HL-60 (cell line): ENCODE data around the gene CTDP1.
"Not testable (repeated sequence)": the region's sequence is repeated elsewhere in the genome, so short reads cannot be mapped to it uniquely, and the experiment has no call there.

Experiments
- DNase-seq, 2 experiments: peaks; one replicate each; pipeline ENCODE4 v3.0.0-alpha.2; 2010 to 2020; ENCODE audit warnings: low read depth in 1 of 2, low spot score in 1 of 2
- H3K27ac ChIP-seq: fragments of 250-450 bp; sonication (Bioruptor Pico); replicated peaks from 2 replicates; pipeline ENCODE4 v1.5.1; 2020; ENCODE audit warnings: mild to moderate bottlenecking, moderate library complexity
- H3K27me3 ChIP-seq: fragments of 250-450 bp; sonication (Bioruptor Pico); 2 replicates; pipeline ENCODE4 v1.5.1; 2021; ENCODE audit warnings: mild to moderate bottlenecking, moderate library complexity; ENCODE audit not compliant: insufficient read depth, poor library complexity, severe bottlenecking
- H3K4me3 ChIP-seq: replicated peaks from 2 replicates; pipeline ENCODE4 v1.5.1; 2011; ENCODE audit warnings: mild to moderate bottlenecking, control low read depth, low read length; ENCODE audit not compliant: insufficient read depth
- CTCF ChIP-seq: IDR thresholded peaks from one replicate; pipeline ENCODE4 v1.5.1; 2011; ENCODE audit warnings: low read length, control low read depth, inconsistent platforms; ENCODE audit not compliant: insufficient read depth
- GABPA ChIP-seq: IDR thresholded peaks from 2 replicates; pipeline ENCODE4 v1.6.1; 2012; ENCODE audit warnings: low read depth
- POLR2AphosphoS5 ChIP-seq: IDR thresholded peaks from 2 replicates; pipeline ENCODE4 v1.6.1; 2012; ENCODE audit warnings: low read depth
- SPI1 ChIP-seq: IDR thresholded peaks from 2 replicates; pipeline ENCODE4 v1.6.1; 2012; ENCODE audit warnings: low read depth, mild to moderate bottlenecking, borderline replicate concordance
- TF ChIP-seq, protein P1 (sequence below): IDR thresholded peaks from 2 replicates; pipeline ENCODE4 v1.6.1; 2012; ENCODE audit warnings: low read depth; ENCODE audit not compliant: insufficient replicate concordance

Gene CTDP1

GRCh38 chr18:79738041-79738461 is 58.4 kb downstream of the CTDP1 start:
- Histone ChIP-seq H3K27me3 (no peaks in the 10 kb centered on the region), H3K4me3 (no peak overlapping the region), H3K27ac (no peak overlapping the region)
- DNase-seq, result no peak
- TF ChIP-seq GABPA (no peak), POLR2AphosphoS5 (no peak), SPI1 (no peak), CTCF (no peak)
- TF ChIP-seq, protein P1, sequence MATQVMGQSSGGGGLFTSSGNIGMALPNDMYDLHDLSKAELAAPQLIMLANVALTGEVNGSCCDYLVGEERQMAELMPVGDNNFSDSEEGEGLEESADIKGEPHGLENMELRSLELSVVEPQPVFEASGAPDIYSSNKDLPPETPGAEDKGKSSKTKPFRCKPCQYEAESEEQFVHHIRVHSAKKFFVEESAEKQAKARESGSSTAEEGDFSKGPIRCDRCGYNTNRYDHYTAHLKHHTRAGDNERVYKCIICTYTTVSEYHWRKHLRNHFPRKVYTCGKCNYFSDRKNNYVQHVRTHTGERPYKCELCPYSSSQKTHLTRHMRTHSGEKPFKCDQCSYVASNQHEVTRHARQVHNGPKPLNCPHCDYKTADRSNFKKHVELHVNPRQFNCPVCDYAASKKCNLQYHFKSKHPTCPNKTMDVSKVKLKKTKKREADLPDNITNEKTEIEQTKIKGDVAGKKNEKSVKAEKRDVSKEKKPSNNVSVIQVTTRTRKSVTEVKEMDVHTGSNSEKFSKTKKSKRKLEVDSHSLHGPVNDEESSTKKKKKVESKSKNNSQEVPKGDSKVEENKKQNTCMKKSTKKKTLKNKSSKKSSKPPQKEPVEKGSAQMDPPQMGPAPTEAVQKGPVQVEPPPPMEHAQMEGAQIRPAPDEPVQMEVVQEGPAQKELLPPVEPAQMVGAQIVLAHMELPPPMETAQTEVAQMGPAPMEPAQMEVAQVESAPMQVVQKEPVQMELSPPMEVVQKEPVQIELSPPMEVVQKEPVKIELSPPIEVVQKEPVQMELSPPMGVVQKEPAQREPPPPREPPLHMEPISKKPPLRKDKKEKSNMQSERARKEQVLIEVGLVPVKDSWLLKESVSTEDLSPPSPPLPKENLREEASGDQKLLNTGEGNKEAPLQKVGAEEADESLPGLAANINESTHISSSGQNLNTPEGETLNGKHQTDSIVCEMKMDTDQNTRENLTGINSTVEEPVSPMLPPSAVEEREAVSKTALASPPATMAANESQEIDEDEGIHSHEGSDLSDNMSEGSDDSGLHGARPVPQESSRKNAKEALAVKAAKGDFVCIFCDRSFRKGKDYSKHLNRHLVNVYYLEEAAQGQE, result no peak

DNA sequence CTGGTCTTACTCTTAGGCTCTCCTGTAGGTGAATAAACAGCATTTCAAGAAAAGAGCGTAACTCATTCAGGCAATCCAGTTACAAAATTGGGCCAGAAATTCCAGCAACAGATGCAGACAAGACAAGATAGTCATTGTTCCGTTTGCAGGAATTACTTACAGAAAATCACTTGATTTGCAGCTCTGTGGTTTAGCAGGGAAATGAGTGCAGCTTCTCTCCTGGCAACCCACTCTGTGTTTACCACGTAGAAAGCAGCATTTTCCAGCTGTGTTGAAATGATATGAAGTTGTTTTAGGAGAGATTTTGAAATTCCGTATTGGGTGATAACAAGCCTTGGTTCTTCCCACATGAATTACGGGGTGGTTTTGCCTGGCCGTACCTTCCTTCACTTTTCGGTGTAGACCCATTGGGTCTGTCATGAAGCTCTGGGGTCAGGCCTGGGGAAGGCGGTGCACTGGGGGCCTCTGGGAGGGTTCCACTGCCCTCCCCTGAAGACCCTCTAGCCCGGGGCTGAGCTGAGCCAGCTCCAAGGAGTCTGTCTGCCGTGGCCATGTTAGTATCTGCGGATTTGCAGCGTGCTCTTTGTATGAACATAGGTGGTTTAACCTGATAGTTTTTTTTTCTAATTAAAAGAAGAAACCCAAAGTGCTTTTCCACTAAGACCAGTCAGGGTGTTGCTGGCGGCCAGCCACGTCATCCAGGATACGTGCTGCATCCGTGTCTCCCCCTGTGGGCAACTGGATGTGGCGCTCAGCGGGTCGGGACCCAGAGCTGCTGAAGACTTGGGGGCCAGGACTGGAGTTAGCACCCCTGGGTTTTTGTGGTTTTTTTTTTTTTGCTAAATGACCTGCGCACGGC is 59.2 kb downstream of the CTDP1 start:
- Histone ChIP-seq H3K27me3 (no peaks in the 10 kb centered on the region), H3K27ac (no peak overlapping the region), H3K4me3 (no peak overlapping the region)
- no peak for TF ChIP-seq POLR2AphosphoS5
- TF ChIP-seq, protein P1, result peak; percentile 14
- no peak for DNase-seq

- DNase-seq, result no peak
- TF ChIP-seq SPI1 (no peak), CTCF (no peak), POLR2AphosphoS5 (no peak)
- H3K27me3 ChIP-seq, result no peaks in the 10 kb centered on the region
- no peak overlapping the region for H3K4me3 ChIP-seq
- H3K27ac ChIP-seq, result no peak overlapping the region
These were observed 59.8 kb downstream of the CTDP1 start for GRCh38 chr18:79739440-79739778.

GRCh38 chr18:79740047-79740446 is 60.4 kb downstream of the CTDP1 start:
- H3K27ac ChIP-seq, H3K27me3 ChIP-seq, H3K4me3 ChIP-seq, DNase-seq: not testable (repeated sequence)
